Astrocyte of the cerebellum (primary cell): ENCODE results near the gene PLCH1.
A peak's percentile ranks its signal among the peaks of the same experiment; 100 is the strongest.

Experiments used
- DNase-seq: peaks from one replicate; pipeline ENCODE4 v3.0.0-alpha.2; 2011; ENCODE audit warnings: low read depth
- H3K4me3 ChIP-seq: 2 replicates; pipeline ENCODE4 v1.5.1; 2011; ENCODE audit warnings: mild to moderate bottlenecking, low read depth, low read length, moderate library complexity
- CTCF ChIP-seq: IDR thresholded peaks from 2 replicates; pipeline ENCODE4 v1.5.1; 2012; ENCODE audit warnings: low read length, low read depth, moderate library complexity, mild to moderate bottlenecking; ENCODE audit errors: missing control alignments
- in situ Hi-C: cut with HindIII; loops from 2 replicates; pipeline ENCODE4 v1.10.0; 2017; ENCODE audit warnings: low sequenced_read_pairs

PLCH1 gene

GRCh38 chr3:155763870-155764463 lies 19.1 kb upstream of the PLCH1 start:
- DNase-seq = no peak
- in situ Hi-C loops = no loop called here
- TF ChIP-seq CTCF = no peak
- no peak overlapping the region for H3K4me3 ChIP-seq

- in situ Hi-C loops = no loop called here
- TF ChIP-seq CTCF = no peak
These were observed 15.8 kb upstream of the PLCH1 start for GRCh38 chr3:155760653-155761052.

GRCh38 chr3:155757577-155757976 lies 12.7 kb upstream of the PLCH1 start:
- no peak for TF ChIP-seq CTCF
- no peak overlapping the region for H3K4me3 ChIP-seq
- no peak for DNase-seq
- in situ Hi-C loops = no loop called here

More at GRCh38 chr3:155760653-155761052, 15.8 kb upstream of the PLCH1 start:
- DNase-seq = no peak
- H3K4me3 ChIP-seq = no peak overlapping the region

- DNase-seq = peak; percentile 23
- in situ Hi-C loops = no loop called here
- peak; percentile 30 for TF ChIP-seq CTCF
- H3K4me3 ChIP-seq = no peak overlapping the region
These were observed 8.3 kb upstream of the PLCH1 start for GRCh38 chr3:155753038-155753639.

- no peak for DNase-seq
- TF ChIP-seq CTCF = no peak
- in situ Hi-C loops = no loop called here
- no peak overlapping the region for H3K4me3 ChIP-seq
These were observed 3.9 kb upstream of the PLCH1 start for GRCh38 chr3:155748611-155749365.

- DNase-seq = no peak
- H3K4me3 ChIP-seq = no peak overlapping the region
- in situ Hi-C loops = no loop called here
- no peak for TF ChIP-seq CTCF
These were observed 3.0 kb upstream of the PLCH1 start for GRCh38 chr3:155747946-155748290.
